Ovary (tissue), 3 donors: ENCODE data around the gene TMEM33.

Experiments
- EP300 ChIP-seq: sonication (generic); formaldehyde crosslinking; IDR thresholded peaks from one replicate; pipeline ENCODE4 v1.6.1; 2017; ENCODE audit warnings: antibody characterized with exemption
- POLR2A ChIP-seq: fragments of 450-650 bp; IDR thresholded peaks from one replicate; pipeline ENCODE4 v1.6.1; 2017; ENCODE audit warnings: antibody characterized with exemption, mild to moderate bottlenecking, moderate library complexity
- TF ChIP-seq, protein P1 (sequence below), 3 donors: fragments of 450-650 bp in 2 of 3; fragments of 200-600 bp in 1 of 3; IDR thresholded peaks; one replicate each; pipeline versions ENCODE4 v1.5.1 to v1.8.0; 2016 to 2022; ENCODE audit warnings: antibody characterized with exemption in 3 of 3, mild to moderate bottlenecking in 1 of 3
- donor health status: DM: no; HTN: no; CAD: no.

GRCh38 chr4:41943506-41943905 is 8.3 kb downstream of the TMEM33 start:
- TF ChIP-seq, protein P1, sequence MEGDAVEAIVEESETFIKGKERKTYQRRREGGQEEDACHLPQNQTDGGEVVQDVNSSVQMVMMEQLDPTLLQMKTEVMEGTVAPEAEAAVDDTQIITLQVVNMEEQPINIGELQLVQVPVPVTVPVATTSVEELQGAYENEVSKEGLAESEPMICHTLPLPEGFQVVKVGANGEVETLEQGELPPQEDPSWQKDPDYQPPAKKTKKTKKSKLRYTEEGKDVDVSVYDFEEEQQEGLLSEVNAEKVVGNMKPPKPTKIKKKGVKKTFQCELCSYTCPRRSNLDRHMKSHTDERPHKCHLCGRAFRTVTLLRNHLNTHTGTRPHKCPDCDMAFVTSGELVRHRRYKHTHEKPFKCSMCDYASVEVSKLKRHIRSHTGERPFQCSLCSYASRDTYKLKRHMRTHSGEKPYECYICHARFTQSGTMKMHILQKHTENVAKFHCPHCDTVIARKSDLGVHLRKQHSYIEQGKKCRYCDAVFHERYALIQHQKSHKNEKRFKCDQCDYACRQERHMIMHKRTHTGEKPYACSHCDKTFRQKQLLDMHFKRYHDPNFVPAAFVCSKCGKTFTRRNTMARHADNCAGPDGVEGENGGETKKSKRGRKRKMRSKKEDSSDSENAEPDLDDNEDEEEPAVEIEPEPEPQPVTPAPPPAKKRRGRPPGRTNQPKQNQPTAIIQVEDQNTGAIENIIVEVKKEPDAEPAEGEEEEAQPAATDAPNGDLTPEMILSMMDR (IDR thresholded peaks at IDR 0.05) = no peak
- no peak for TF ChIP-seq POLR2A
- no peak for TF ChIP-seq EP300
